Ovary (tissue), 3 donors: ENCODE data around the gene SLC25A28.

ENCODE experiments used
- CTCF ChIP-seq, 3 donors: fragments of 450-650 bp in 2 of 3; fragments of 200-600 bp in 1 of 3; IDR thresholded peaks; one replicate each; pipeline versions ENCODE4 v1.5.1 to v1.8.0; 2016 to 2022; ENCODE audit warnings: antibody characterized with exemption in 3 of 3, mild to moderate bottlenecking in 1 of 3
- EP300 ChIP-seq: sonication (generic); formaldehyde crosslinking; IDR thresholded peaks from one replicate; pipeline ENCODE4 v1.6.1; 2017; ENCODE audit warnings: antibody characterized with exemption
- POLR2A ChIP-seq: fragments of 450-650 bp; IDR thresholded peaks from one replicate; pipeline ENCODE4 v1.6.1; 2017; ENCODE audit warnings: antibody characterized with exemption, mild to moderate bottlenecking, moderate library complexity
- donor health status: DM: no; HTN: no; CAD: no.

DNA sequence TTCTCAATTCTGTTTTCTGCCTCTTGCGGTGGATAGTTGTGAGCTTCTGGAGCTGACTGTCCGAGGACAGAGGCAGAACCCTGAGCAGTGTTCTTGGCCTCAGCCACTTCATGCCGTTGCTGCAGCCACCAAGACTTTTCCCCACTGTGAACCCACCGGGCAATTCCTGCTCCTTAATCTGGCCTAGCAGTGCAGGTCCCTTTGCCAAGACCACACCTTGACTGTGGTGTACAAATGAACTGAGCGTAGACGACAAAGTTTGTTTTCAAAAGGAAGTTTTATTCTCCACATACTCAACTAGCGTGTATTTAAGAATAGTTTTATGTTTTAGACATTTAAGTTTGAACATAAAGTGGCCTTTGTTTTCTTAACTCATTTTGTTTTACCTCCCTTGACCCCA lies 29.4 kb downstream of the SLC25A28 start:
- TF ChIP-seq CTCF (IDR thresholded peaks at IDR 0.05) (no peak), EP300 (no peak), POLR2A (no peak)
